HG03039 (cell line): ENCODE data around the gene METTL25B.

ENCODE experiments used
- ATAC-seq: cut with Tn5 transposase; IDR thresholded peaks from one replicate; pipeline ENCODE4 v1.9.1; 2021; ENCODE audit warnings: mild to moderate bottlenecking, moderate library complexity; ENCODE audit not compliant: unreplicated experiment

METTL25B gene

GRCh38 chr1:156700736-156701531, 27.3 kb upstream of the METTL25B start:
- no peak for ATAC-seq

GRCh38 chr1:156703336-156703735, 24.9 kb upstream of the METTL25B start:
- ATAC-seq: no peak

- ATAC-seq: no peak
These were observed 24.5 kb upstream of the METTL25B start for GRCh38 chr1:156703741-156704140.

GRCh38 chr1:156704166-156704711, 24.0 kb upstream of the METTL25B start:
- no peak for ATAC-seq

- no peak for ATAC-seq
These were observed 23.3 kb upstream of the METTL25B start for GRCh38 chr1:156704930-156705320.

GRCh38 chr1:156705321-156705917, 22.9 kb upstream of the METTL25B start, which contains the start of gene CRABP2:
CRABP2 (minus strand) TSS chr1:156705583; CDS start chr1:156705446, 137 bp downstream.
- no peak for ATAC-seq

- no peak for ATAC-seq
These were observed 22.2 kb upstream of the METTL25B start for GRCh38 chr1:156705918-156706656.

GRCh38 chr1:156706657-156707416, 21.4 kb upstream of the METTL25B start:
- no peak for ATAC-seq

GRCh38 chr1:156707417-156708217, 20.7 kb upstream of the METTL25B start:
- no peak for ATAC-seq

GRCh38 chr1:156708218-156708661, 20.0 kb upstream of the METTL25B start:
- ATAC-seq: no peak

GRCh38 chr1:156709031-156709430, 19.2 kb upstream of the METTL25B start:
- ATAC-seq: no peak

GRCh38 chr1:156709757-156710489, 18.3 kb upstream of the METTL25B start:
- no peak for ATAC-seq

- ATAC-seq: no peak
These were observed 17.1 kb upstream of the METTL25B start for GRCh38 chr1:156711011-156711817.

GRCh38 chr1:156712626-156713025, 15.6 kb upstream of the METTL25B start:
- no peak for ATAC-seq

GRCh38 chr1:156714830-156715229, 13.4 kb upstream of the METTL25B start:
- ATAC-seq: no peak

- ATAC-seq: no peak
These were observed 10.9 kb upstream of the METTL25B start for GRCh38 chr1:156717351-156717750.

- ATAC-seq: no peak
These were observed 7.1 kb upstream of the METTL25B start for GRCh38 chr1:156721131-156721530.

GRCh38 chr1:156721535-156721934, 6.7 kb upstream of the METTL25B start:
- ATAC-seq: no peak
